ENCODE results near the gene AFP. TPM values are rescaled to one million over a fixed set of nuclear protein-coding genes. Genes with fewer than 3 reads are reported as not detected.

The AFP gene
- total RNA-seq, 1 donor, result not detected

DNA sequence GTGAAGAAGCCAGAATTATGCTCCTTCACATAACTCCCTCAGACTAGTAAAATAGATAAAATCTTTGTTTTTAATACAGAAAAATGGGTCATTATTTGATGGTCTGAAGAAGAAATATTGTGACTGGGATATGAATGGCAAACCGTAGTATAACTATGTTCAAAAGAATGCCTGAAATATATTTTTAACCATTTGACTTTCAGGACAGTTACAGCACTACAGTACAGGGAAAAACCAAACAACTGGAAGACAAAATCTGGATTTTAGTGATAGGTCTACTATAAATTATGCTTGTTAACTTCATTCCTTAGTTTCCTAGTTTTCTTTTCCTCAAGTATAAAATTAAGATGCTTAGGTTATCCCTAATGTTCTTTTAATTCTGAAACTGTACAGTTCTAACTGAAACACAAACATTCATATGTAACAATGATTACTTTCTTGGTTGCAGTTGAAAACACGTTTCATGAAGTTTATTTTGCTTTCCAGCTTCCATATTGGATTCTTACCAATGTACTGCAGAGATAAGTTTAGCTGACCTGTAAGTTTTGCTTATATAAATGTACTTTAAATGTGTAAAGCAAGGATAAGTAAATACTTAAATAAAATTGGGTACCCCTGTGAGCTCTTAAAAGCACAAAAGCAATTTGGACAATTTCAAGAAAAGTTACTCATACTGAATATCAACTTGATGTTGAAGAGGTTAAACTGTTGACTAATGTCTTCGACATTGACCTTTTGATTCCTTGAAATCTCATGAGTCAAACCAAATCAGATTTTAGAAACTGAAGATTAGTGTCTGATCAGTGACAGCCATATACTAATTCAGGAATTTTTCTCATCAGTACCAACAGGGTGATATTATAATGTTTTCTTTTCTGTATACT is 895 bp downstream of the AFP start:
- H3K4me3 ChIP-seq (ENCODE audit: low read depth, low read length), result no peak overlapping the region
- no peak for DNase-seq (ENCODE audit: low read depth)
- no peak for TF ChIP-seq CTCF (IDR thresholded peaks at IDR 0.05; ENCODE audit: insufficient read depth, low read depth, low read length)

DNA sequence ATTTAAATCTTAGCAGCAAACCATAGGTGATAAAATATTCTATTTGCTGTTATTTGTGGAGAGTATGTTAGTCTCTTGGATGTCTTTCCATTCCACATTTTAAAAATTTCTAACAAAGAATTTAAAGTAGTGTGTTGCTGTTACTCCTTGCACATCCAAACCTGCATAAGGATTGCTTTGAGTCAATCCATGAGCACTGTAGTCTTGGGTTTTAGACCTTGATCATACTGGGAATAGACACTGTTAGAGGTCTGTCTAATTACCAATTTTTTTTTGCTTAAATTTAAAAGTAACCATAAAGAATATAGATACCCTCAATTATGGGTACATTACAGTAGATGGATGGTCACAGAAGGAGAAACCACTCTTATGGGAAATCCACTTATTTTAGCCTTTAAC is 1.5 kb downstream of the AFP start:
- no peak for TF ChIP-seq CTCF (IDR thresholded peaks at IDR 0.05; ENCODE audit: insufficient read depth, low read depth, low read length)
- no peak overlapping the region for H3K4me3 ChIP-seq (ENCODE audit: low read depth, low read length)
- DNase-seq (ENCODE audit: low read depth), result no peak

DNA sequence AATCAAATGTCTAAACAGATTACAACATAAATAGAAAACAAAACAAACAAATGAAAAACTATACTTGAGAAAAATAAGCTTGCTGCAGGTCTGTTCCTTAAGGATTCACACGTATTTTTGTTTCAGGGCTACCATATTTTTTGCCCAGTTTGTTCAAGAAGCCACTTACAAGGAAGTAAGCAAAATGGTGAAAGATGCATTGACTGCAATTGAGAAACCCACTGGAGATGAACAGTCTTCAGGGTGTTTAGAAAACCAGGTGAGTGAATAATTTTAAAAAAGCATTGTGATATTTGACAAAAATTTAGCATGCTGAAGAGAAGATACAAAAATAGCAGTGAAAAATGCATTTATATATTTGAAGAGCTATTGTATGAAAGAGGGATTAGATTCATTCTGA is 2.0 kb downstream of the AFP start:
- no peak for TF ChIP-seq CTCF (IDR thresholded peaks at IDR 0.05; ENCODE audit: insufficient read depth, low read depth, low read length)
- DNase-seq (ENCODE audit: low read depth), result no peak
- H3K4me3 ChIP-seq (ENCODE audit: low read depth, low read length), result no peak overlapping the region

DNA sequence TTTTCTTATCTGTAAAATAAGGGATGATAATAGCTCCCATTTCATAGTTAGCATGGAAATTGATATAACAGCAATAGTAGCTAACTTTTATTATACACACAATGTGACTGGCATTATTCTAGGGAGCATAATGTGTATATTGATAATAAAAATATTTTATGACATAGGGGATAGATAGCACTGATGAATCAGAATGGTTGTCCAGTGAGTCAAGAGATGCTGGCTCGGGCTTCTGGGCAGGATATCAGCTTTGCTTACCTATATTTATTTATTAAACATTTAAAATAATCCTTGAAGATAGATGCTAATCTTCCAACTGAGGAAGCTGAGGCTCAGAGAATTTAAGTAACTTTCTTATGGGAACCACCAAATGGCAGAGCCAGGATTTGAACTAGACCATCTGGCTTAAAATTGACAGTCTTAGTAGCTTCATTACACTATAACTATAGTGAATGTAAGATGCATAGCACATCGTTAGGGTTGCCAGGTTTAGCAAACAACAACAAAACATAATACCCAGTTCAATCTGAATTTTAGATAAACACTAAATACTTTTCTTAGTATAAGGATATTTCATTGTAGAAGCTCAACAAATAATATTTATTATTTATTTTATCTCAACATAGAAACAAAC is 2.7 kb downstream of the AFP start:
- no peak for DNase-seq (ENCODE audit: low read depth)

GRCh38 chr4:73439445-73439844 is 3.4 kb downstream of the AFP start:
- TF ChIP-seq CTCF (IDR thresholded peaks at IDR 0.05; ENCODE audit: insufficient read depth, low read depth, low read length), result no peak
- no peak for DNase-seq (ENCODE audit: low read depth)
- H3K4me3 ChIP-seq (ENCODE audit: low read depth, low read length), result no peak overlapping the region

More for the DNA sequence above, 2.7 kb downstream of the AFP start:
- no peak overlapping the region for H3K4me3 ChIP-seq (ENCODE audit: low read depth, low read length)
- no peak for TF ChIP-seq CTCF (IDR thresholded peaks at IDR 0.05; ENCODE audit: insufficient read depth, low read depth, low read length)

- H3K4me3 ChIP-seq (ENCODE audit: low read depth, low read length), result no peak overlapping the region
- no peak for DNase-seq (ENCODE audit: low read depth)
- no peak for TF ChIP-seq CTCF (IDR thresholded peaks at IDR 0.05; ENCODE audit: insufficient read depth, low read depth, low read length)
These were observed 4.0 kb downstream of the AFP start for GRCh38 chr4:73439991-73440390.
